Activated naive CD8-positive, alpha-beta T cell treated with anti-CD3 and anti-CD28 coated beads, Interleukin-2, amount 50 U/mL, for 16 hours (primary cell): ENCODE results near the gene DTX3.
"Not testable (repeated sequence)": the region's sequence is repeated elsewhere in the genome, so short reads cannot be mapped to it uniquely, and the experiment has no call there.

Experiments
- DNase-seq: peaks from one replicate; pipeline ENCODE4 v3.0.0-alpha.2; 2020; ENCODE audit warnings: low read depth, low spot score

DTX3 gene

GRCh38 chr12:57604454-57604991, at the start of gene DTX3:
DTX3 (plus strand) TSS chr12:57604824; CDS start chr12:57606518, 1,694 bp downstream.
- no peak for DNase-seq

GRCh38 chr12:57554897-57555296, 49.7 kb upstream of the DTX3 start:
- DNase-seq = no peak

GRCh38 chr12:57558864-57559263, 45.8 kb upstream of the DTX3 start:
- DNase-seq = no peak

GRCh38 chr12:57560516-57560915, 44.1 kb upstream of the DTX3 start:
- DNase-seq = no peak

- DNase-seq = not testable (repeated sequence)
Observed at GRCh38 chr12:57561117-57561516, 43.5 kb upstream of the DTX3 start.

GRCh38 chr12:57563358-57563757, 41.3 kb upstream of the DTX3 start:
- DNase-seq = no peak

GRCh38 chr12:57564178-57564740, 40.4 kb upstream of the DTX3 start:
- no peak for DNase-seq

GRCh38 chr12:57568838-57569237, 35.8 kb upstream of the DTX3 start:
- DNase-seq = no peak

- no peak for DNase-seq
Observed at GRCh38 chr12:57569858-57570257, 34.8 kb upstream of the DTX3 start.

- DNase-seq = not testable (repeated sequence)
Observed at GRCh38 chr12:57570438-57570837, 34.2 kb upstream of the DTX3 start.

- no peak for DNase-seq
Observed at GRCh38 chr12:57571926-57572762, 32.5 kb upstream of the DTX3 start.

GRCh38 chr12:57574795-57575194, 29.8 kb upstream of the DTX3 start:
- DNase-seq = no peak

GRCh38 chr12:57575771-57576612, 28.6 kb upstream of the DTX3 start:
- no peak for DNase-seq

- DNase-seq = no peak
Observed at GRCh38 chr12:57576613-57577160, 27.9 kb upstream of the DTX3 start.

- no peak for DNase-seq
Observed at GRCh38 chr12:57577981-57578758, 26.5 kb upstream of the DTX3 start.

- no peak for DNase-seq
Observed at GRCh38 chr12:57579011-57579410, 25.6 kb upstream of the DTX3 start.

GRCh38 chr12:57579677-57580465, 24.8 kb upstream of the DTX3 start:
- no peak for DNase-seq

- no peak for DNase-seq
Observed at GRCh38 chr12:57580466-57580795, 24.2 kb upstream of the DTX3 start.

GRCh38 chr12:57581802-57582201, 22.8 kb upstream of the DTX3 start:
- DNase-seq = no peak

- no peak for DNase-seq
Observed at GRCh38 chr12:57582440-57582839, 22.2 kb upstream of the DTX3 start.
